Liver (tissue), 9 donors: ENCODE results near the gene ZNF561. TPM values are rescaled to one million over a fixed set of nuclear protein-coding genes. Genes with fewer than 3 reads are reported as not detected.
A peak's percentile ranks its signal among the peaks of the same experiment; 100 is the strongest.

Experiments
- DNase-seq: peaks from one replicate; pipeline ENCODE4 v3.0.0-alpha.2; 2017; ENCODE audit warnings: low spot score
- H3K27ac ChIP-seq, 2 donors: one replicate each; pipeline ENCODE4 v1.7.0; 2013; ENCODE audit warnings: inconsistent platforms in 2 of 2, low read length in 2 of 2, control low read depth in 1 of 2, low read depth in 1 of 2, mild to moderate bottlenecking in 1 of 2
- H3K27me3 ChIP-seq, 4 donors: one replicate each; pipeline versions ENCODE4 v1.6.1 to v1.7.0; 2013; ENCODE audit warnings: low read length in 3 of 4, inconsistent platforms in 1 of 4, mild to moderate bottlenecking in 1 of 4, moderate library complexity in 1 of 4; ENCODE audit not compliant: control insufficient read depth in 4 of 4, insufficient read depth in 4 of 4
- H3K36me3 ChIP-seq, 4 donors: one replicate each; pipeline versions ENCODE4 v1.6.1 to v1.7.0; 2013; ENCODE audit warnings: low read length in 3 of 4, mild to moderate bottlenecking in 3 of 4, low read depth in 1 of 4, moderate library complexity in 1 of 4; ENCODE audit not compliant: control insufficient read depth in 4 of 4, insufficient read depth in 3 of 4
- H3K4me1 ChIP-seq, 4 donors: one replicate each; pipeline versions ENCODE4 v1.6.1 to v1.7.0; 2013; ENCODE audit warnings: low read length in 3 of 4, mild to moderate bottlenecking in 3 of 4, moderate library complexity in 1 of 4; ENCODE audit not compliant: control insufficient read depth in 4 of 4, insufficient read depth in 4 of 4
- H3K4me3 ChIP-seq, 3 donors: one replicate each; pipeline versions ENCODE4 v1.6.1 to v1.7.0; 2013; ENCODE audit warnings: low read length in 3 of 3, control low read depth in 1 of 3, low read depth in 1 of 3, mild to moderate bottlenecking in 1 of 3
- H3K9ac ChIP-seq, 2 donors: one replicate each; pipeline ENCODE4 v1.7.0; 2013; ENCODE audit warnings: low read length in 2 of 2, mild to moderate bottlenecking in 2 of 2, moderate library complexity in 2 of 2, control low read depth in 1 of 2, low read depth in 1 of 2
- H3K9me3 ChIP-seq, 4 donors: one replicate each; pipeline versions ENCODE4 v1.6.1 to v1.7.0; 2013; ENCODE audit warnings: low read length in 3 of 4; ENCODE audit not compliant: control insufficient read depth in 4 of 4
- ATF3 ChIP-seq: IDR thresholded peaks from 2 replicates; pipeline ENCODE4 v1.6.1; 2016; ENCODE audit warnings: antibody characterized with exemption
- CTCF ChIP-seq: fragments of 150-350 bp; IDR thresholded peaks from 2 replicates; pipeline ENCODE4 v1.5.1; 2017; ENCODE audit warnings: improper control_type of control experiment, low read depth, low read length; ENCODE audit not compliant: missing input control
- FOXA1 ChIP-seq: IDR thresholded peaks from 2 replicates; pipeline ENCODE4 v1.6.1; 2016; ENCODE audit warnings: antibody characterized with exemption
- FOXA2 ChIP-seq: IDR thresholded peaks from 2 replicates; pipeline ENCODE4 v1.6.1; 2016; ENCODE audit warnings: antibody characterized with exemption
- HNF4A ChIP-seq, 2 donors: conservative IDR thresholded peaks; 2 replicates each; pipeline ENCODE4 v1.6.1; 2016; ENCODE audit warnings: antibody characterized with exemption in 2 of 2, mild to moderate bottlenecking in 2 of 2
- HNF4G ChIP-seq: IDR thresholded peaks from 2 replicates; pipeline ENCODE4 v1.6.1; 2016; ENCODE audit warnings: antibody characterized with exemption
- JUND ChIP-seq, 2 donors: IDR thresholded peaks; 2 replicates each; pipeline ENCODE4 v1.6.1; 2016; ENCODE audit warnings: antibody characterized with exemption in 2 of 2
- MAX ChIP-seq: IDR thresholded peaks from 2 replicates; pipeline ENCODE4 v1.6.1; 2016; ENCODE audit warnings: antibody characterized with exemption
- NR2F2 ChIP-seq: IDR thresholded peaks from 2 replicates; pipeline ENCODE4 v1.6.1; 2016; ENCODE audit warnings: antibody characterized with exemption
- REST ChIP-seq: IDR thresholded peaks from 2 replicates; pipeline ENCODE4 v1.6.1; 2016; ENCODE audit warnings: antibody characterized with exemption, mild to moderate bottlenecking
- SP1 ChIP-seq: IDR thresholded peaks from 2 replicates; pipeline ENCODE4 v1.6.1; 2018; ENCODE audit warnings: antibody characterized with exemption, mild to moderate bottlenecking
- ZBTB33 ChIP-seq: IDR thresholded peaks from 2 replicates; pipeline ENCODE4 v1.6.1; 2016; ENCODE audit warnings: antibody characterized with exemption
- WGBS: extraction: QIAGEN DNeasy Blood & Tissue Kit; methylation state at CpG from one replicate; pipeline ENCODE4 v1.1.7; 2013; 5-methylcytosine and 5-hydroxymethylcytosine counted together
- polyA plus RNA-seq, 2 donors: library from polyadenylated mRNA; stranded (reverse) in 1 of 2; unstranded in 1 of 2; fragments of 200-250 nt in 1 of 2; fragments of >200 nt in 1 of 2; fragmentation: Nextera tagmentation in 1 of 2; extraction: Ambion mirVana in 1 of 2; gene quantifications; one replicate each; pipeline versions ENCODE4 v1.2.1 to v1.2.3, GENCODE V29; 2013 to 2015
- total RNA-seq, 2 donors: library from RNA; depleted of rRNA; stranded (reverse); fragments of >200 nt; gene quantifications; one replicate each; pipeline ENCODE4 v1.2.3, GENCODE V29; 2014
- donor health status: healthy.
- donor health status: healthy.
- donor health status: healthy.
- donor health status: healthy.
- donor health status: healthy.

ZNF561 gene
- total and polyA plus RNA-seq, 4 donors: 8.5 to 26.8 (median 12.9) TPM

GRCh38 chr19:9566729-9567128 is 54.3 kb downstream of the ZNF561 start:
- H3K27ac ChIP-seq: no peak overlapping the region
- 100% methylated on average over 1 of the region's 1 CpG for WGBS
- peaks cover 15 to 71% (median 68%) of the 10 kb centered on the region in 4 donors for H3K36me3 ChIP-seq
- H3K9me3 ChIP-seq: peaks cover 61 to 92% (median 69%) of the 10 kb centered on the region in 4 donors
- H3K27me3 ChIP-seq: no peaks in the 10 kb centered on the region
- no peaks in the 10 kb centered on the region for H3K4me1 ChIP-seq
- DNase-seq: no peak
- H3K4me3 ChIP-seq: peak overlapping the region in 2 of 3 donors; percentile 61 to 65
- TF ChIP-seq REST: no peak
- no peak for TF ChIP-seq SP1
- TF ChIP-seq HNF4G: no peak
- no peak for TF ChIP-seq CTCF
- TF ChIP-seq ATF3: no peak
- H3K9ac ChIP-seq: no peak overlapping the region

GRCh38 chr19:9565900-9566705 is 54.9 kb downstream of the ZNF561 start:
- TF ChIP-seq JUND (IDR thresholded peaks at IDR 0.05) (no peak), ZBTB33 (no peak), HNF4A (conservative IDR thresholded peaks at IDR 0.05) (no peak), FOXA2 (no peak), ATF3 (no peak), FOXA1 (no peak), CTCF (no peak), NR2F2 (no peak), MAX (no peak)
- H3K27ac ChIP-seq: no peak overlapping the region
- peaks cover 62 to 93% (median 66%) of the 10 kb centered on the region in 4 donors for H3K9me3 ChIP-seq
- peaks cover 19 to 73% (median 71%) of the 10 kb centered on the region in 4 donors for H3K36me3 ChIP-seq
- DNase-seq: no peak
- H3K4me3 ChIP-seq: peak overlapping the region in 2 of 3 donors; percentile 61 to 65
- WGBS: 98% methylated on average over 9 of the region's 9 CpGs
- H3K9ac ChIP-seq: no peak overlapping the region
- H3K27me3 ChIP-seq: no peaks in the 10 kb centered on the region
- no peaks in the 10 kb centered on the region for H3K4me1 ChIP-seq
